NCI-H2171 (cell line): ENCODE measurements around the gene ERC2.

Experiments used
- DNase-seq: peaks from one replicate; lab custom pipeline; 2025; lab: John Stamatoyannopoulos, UW

Gene ERC2

GRCh38 chr3:55491296-55491816, 976.9 kb downstream of the ERC2 start:
- DNase-seq: no peak

- DNase-seq: no peak
Observed at GRCh38 chr3:55490276-55490913, 977.9 kb downstream of the ERC2 start.

- DNase-seq: no peak
Observed at GRCh38 chr3:55489798-55490132, 978.5 kb downstream of the ERC2 start.

GRCh38 chr3:55488398-55489055, 979.7 kb downstream of the ERC2 start:
- no peak for DNase-seq

- DNase-seq: no peak
Observed at GRCh38 chr3:55487381-55488241, 980.7 kb downstream of the ERC2 start.

- no peak for DNase-seq
Observed at GRCh38 chr3:55486857-55487380, 981.3 kb downstream of the ERC2 start, which contains the start of gene WNT5A. Gene WNT5A (minus strand): TSS chr3:55487306. CDS start chr3:55486985, 321 bp downstream.

- no peak for DNase-seq
Observed at GRCh38 chr3:55486101-55486856, 982.0 kb downstream of the ERC2 start.

- DNase-seq: peak; percentile 34
Observed at GRCh38 chr3:55484801-55485791, 983.2 kb downstream of the ERC2 start.

GRCh38 chr3:55484191-55484689, 984.0 kb downstream of the ERC2 start:
- DNase-seq: no peak

GRCh38 chr3:55483196-55484095, 984.8 kb downstream of the ERC2 start:
- DNase-seq: no peak

GRCh38 chr3:55482496-55483195, 985.6 kb downstream of the ERC2 start:
- DNase-seq: no peak

GRCh38 chr3:55481744-55482495, 986.3 kb downstream of the ERC2 start:
- DNase-seq: no peak

- DNase-seq: no peak
Observed at GRCh38 chr3:55480911-55481743, 987.1 kb downstream of the ERC2 start.

GRCh38 chr3:55477306-55478303, 990.7 kb downstream of the ERC2 start:
- DNase-seq: no peak

- no peak for DNase-seq
Observed at GRCh38 chr3:55476515-55476914, 991.8 kb downstream of the ERC2 start.

GRCh38 chr3:55474213-55474632, 994.0 kb downstream of the ERC2 start:
- no peak for DNase-seq
